Aorta (tissue), 5 donors: ENCODE data around the gene RGS6. TPM values are rescaled to one million over a fixed set of nuclear protein-coding genes. Genes with fewer than 3 reads are reported as not detected.

Experiments
- ATAC-seq: fragments of 200-7000 bp; cut with Tn5 transposase; one replicate; pipeline ENCODE4 v1.9.1; 2022; ENCODE audit warnings: moderate library complexity; ENCODE audit not compliant: low FRiP score
- DNase-seq, 2 donors: peaks; one replicate each; pipeline ENCODE4 v3.0.0-alpha.2; 2020
- H3K27ac ChIP-seq, 2 donors: one replicate each; pipeline ENCODE4 v1.5.1; 2013; ENCODE audit warnings: low read length in 2 of 2, mild to moderate bottlenecking in 2 of 2, moderate library complexity in 2 of 2, control low read depth in 1 of 2, inconsistent platforms in 1 of 2, low read depth in 1 of 2
- H3K27me3 ChIP-seq, 2 donors: one replicate each; pipeline ENCODE4 v1.6.1; 2013; ENCODE audit warnings: control low read depth in 1 of 2, low read length in 1 of 2, mild to moderate bottlenecking in 1 of 2, moderate library complexity in 1 of 2; ENCODE audit not compliant: insufficient read depth in 2 of 2, control insufficient read depth in 1 of 2
- H3K36me3 ChIP-seq, 2 donors: one replicate each; pipeline ENCODE4 v1.6.1; 2013; ENCODE audit warnings: control low read depth in 1 of 2, low read length in 1 of 2, mild to moderate bottlenecking in 1 of 2; ENCODE audit not compliant: insufficient read depth in 2 of 2, control insufficient read depth in 1 of 2
- H3K4me1 ChIP-seq, 2 donors: one replicate each; pipeline ENCODE4 v1.6.1; 2013; ENCODE audit warnings: low read length in 2 of 2, control low read depth in 1 of 2, mild to moderate bottlenecking in 1 of 2, moderate library complexity in 1 of 2; ENCODE audit not compliant: insufficient read depth in 2 of 2, control insufficient read depth in 1 of 2
- H3K4me3 ChIP-seq, 2 donors: one replicate each; pipeline ENCODE4 v1.5.1; 2013; ENCODE audit warnings: low read length in 2 of 2, control low read depth in 1 of 2, mild to moderate bottlenecking in 1 of 2
- H3K9me3 ChIP-seq: one replicate; pipeline ENCODE4 v1.6.1; 2013; ENCODE audit warnings: mild to moderate bottlenecking, low read length; ENCODE audit not compliant: control insufficient read depth
- WGBS, 2 donors: extraction: QIAGEN DNeasy Blood & Tissue Kit; methylation state at CpG; one replicate each; pipeline ENCODE4 v1.1.7; 2013; 5-methylcytosine and 5-hydroxymethylcytosine counted together
- intact Hi-C, 2 donors: fragments of 100-400 bp; cut with DNase I; formaldehyde crosslinking; loops; one replicate each; pipeline versions ENCODE4 v1.14.2 to v1.15.0; 2022
- polyA plus RNA-seq, 2 donors: library from polyadenylated mRNA; stranded (reverse); fragments of 200-250 nt; gene quantifications; one replicate each; pipeline ENCODE4 v1.2.3, GENCODE V29; 2013
- total RNA-seq, 2 donors: library from RNA; stranded (reverse); fragmentation: NEBNext Ultra II Directional; extraction: Animal tissue kit (Norgen Biotek cat#: 25700); gene quantifications; one replicate each; pipeline ENCODE4 v1.2.1, GENCODE V29; 2021
- donor health status: healthy with polysubstance abuse.
- donor health status: Bipolar disorder and iron deficiency.
- donor health status: DM: no; HTN: no; CAD: no.
- donor health status: DM: no; HTN: no; CAD: no.
- donor health status: DM: yes; HTN: yes; CAD: no.

RGS6 gene
- total and polyA plus RNA-seq, 4 donors, result 0.05 to 2.0 (median 1.8) TPM; not detected in 1

GRCh38 chr14:72568296-72568992 is 636.2 kb downstream of the RGS6 start:
- intact Hi-C loops, result no loop called here
- DNase-seq (no peak), ATAC-seq (no peak)
- no peak overlapping the region for H3K4me3 ChIP-seq
- H3K4me1 ChIP-seq, result no peaks in the 10 kb centered on the region
- no peaks in the 10 kb centered on the region for H3K36me3 ChIP-seq
- no peak overlapping the region for H3K27ac ChIP-seq
- no peaks in the 10 kb centered on the region for H3K9me3 ChIP-seq
- no peaks in the 10 kb centered on the region for H3K27me3 ChIP-seq
- 82 to 86% methylated on average over 19 of the region's 19 CpGs for WGBS, 2 donors

- Histone ChIP-seq H3K9me3 (no peaks in the 10 kb centered on the region), H3K27ac (no peak overlapping the region), H3K27me3 (no peaks in the 10 kb centered on the region), H3K36me3 (no peaks in the 10 kb centered on the region), H3K4me3 (no peak overlapping the region), H3K4me1 (no peaks in the 10 kb centered on the region)
- ATAC-seq (no peak), DNase-seq (no peak)
- intact Hi-C loops, result no loop called here
- WGBS, 2 donors, result 51 to 53% methylated on average over 9 of the region's 9 CpGs
Observed at GRCh38 chr14:72573725-72574417, 641.6 kb downstream of the RGS6 start.

- Histone ChIP-seq H3K27me3 (no peaks in the 10 kb centered on the region), H3K27ac (no peak overlapping the region), H3K36me3 (no peaks in the 10 kb centered on the region), H3K4me1 (no peaks in the 10 kb centered on the region), H3K9me3 (no peaks in the 10 kb centered on the region), H3K4me3 (no peak overlapping the region)
- intact Hi-C loops, result no loop called here
- 94 to 98% methylated on average over 1 of the region's 1 CpG for WGBS, 2 donors
- no peak for ATAC-seq
- DNase-seq, result no peak
Observed at GRCh38 chr14:72574715-72575114, 642.5 kb downstream of the RGS6 start.

GRCh38 chr14:72576258-72576657 is 644.0 kb downstream of the RGS6 start:
- WGBS, 2 donors, result 67 to 87% methylated on average over 1 of the region's 1 CpG
- intact Hi-C loops, result no loop called here
- H3K27me3 ChIP-seq, result no peaks in the 10 kb centered on the region
- H3K9me3 ChIP-seq, result no peaks in the 10 kb centered on the region
- no peaks in the 10 kb centered on the region for H3K4me1 ChIP-seq
- no peak overlapping the region for H3K27ac ChIP-seq
- DNase-seq (no peak), ATAC-seq (no peak)
- H3K4me3 ChIP-seq, result no peak overlapping the region
- no peaks in the 10 kb centered on the region for H3K36me3 ChIP-seq

GRCh38 chr14:72577521-72577920 is 645.3 kb downstream of the RGS6 start:
- no peak for DNase-seq
- Histone ChIP-seq H3K4me3 (no peak overlapping the region), H3K36me3 (no peaks in the 10 kb centered on the region), H3K27me3 (no peaks in the 10 kb centered on the region), H3K27ac (no peak overlapping the region), H3K9me3 (no peaks in the 10 kb centered on the region), H3K4me1 (no peaks in the 10 kb centered on the region)
- 75 to 79% methylated on average over 5 of the region's 5 CpGs for WGBS, 2 donors
- intact Hi-C loops, result no loop called here
- no peak for ATAC-seq

- ATAC-seq, result no peak
- intact Hi-C loops, result no loop called here
Observed at GRCh38 chr14:72578514-72578913, 646.3 kb downstream of the RGS6 start.

GRCh38 chr14:72582582-72582981 is 650.4 kb downstream of the RGS6 start:
- no peaks in the 10 kb centered on the region for H3K9me3 ChIP-seq
- DNase-seq (no peak), ATAC-seq (no peak)
- WGBS, 2 donors, result 84 to 91% methylated on average over 1 of the region's 1 CpG
- no peak overlapping the region for H3K4me3 ChIP-seq
- H3K4me1 ChIP-seq, result no peaks in the 10 kb centered on the region
- no peaks in the 10 kb centered on the region for H3K36me3 ChIP-seq
- H3K27me3 ChIP-seq, result no peaks in the 10 kb centered on the region
- H3K27ac ChIP-seq, result no peak overlapping the region
- intact Hi-C loops, result no loop called here

More at GRCh38 chr14:72578514-72578913, 646.3 kb downstream of the RGS6 start:
- Histone ChIP-seq H3K27me3 (no peaks in the 10 kb centered on the region), H3K4me3 (no peak overlapping the region), H3K4me1 (no peaks in the 10 kb centered on the region), H3K27ac (no peak overlapping the region), H3K36me3 (no peaks in the 10 kb centered on the region), H3K9me3 (no peaks in the 10 kb centered on the region)
- 74 to 76% methylated on average over 5 of the region's 5 CpGs for WGBS, 2 donors
- no peak for DNase-seq

- H3K27me3 ChIP-seq, result no peaks in the 10 kb centered on the region
- no peak overlapping the region for H3K4me3 ChIP-seq
- 93 to 95% methylated on average over 5 of the region's 5 CpGs for WGBS, 2 donors
- H3K27ac ChIP-seq, result no peak overlapping the region
- intact Hi-C loops, result no loop called here
- DNase-seq (no peak), ATAC-seq (no peak)
- H3K9me3 ChIP-seq, result no peaks in the 10 kb centered on the region
- H3K4me1 ChIP-seq, result no peaks in the 10 kb centered on the region
- H3K36me3 ChIP-seq, result no peaks in the 10 kb centered on the region
Observed at GRCh38 chr14:72583316-72584272, 651.4 kb downstream of the RGS6 start.
